Liver (tissue), 9 donors: Measurements from ENCODE around the gene C3. TPM values are rescaled to one million over a fixed set of nuclear protein-coding genes. Genes with fewer than 3 reads are reported as not detected.
A peak's percentile ranks its signal among the peaks of the same experiment; 100 is the strongest.

Experiments
- DNase-seq: peaks from one replicate; pipeline ENCODE4 v3.0.0-alpha.2; 2017; ENCODE audit warnings: low spot score
- H3K27ac ChIP-seq, 2 donors: one replicate each; pipeline ENCODE4 v1.7.0; 2013; ENCODE audit warnings: inconsistent platforms in 2 of 2, low read length in 2 of 2, control low read depth in 1 of 2, low read depth in 1 of 2, mild to moderate bottlenecking in 1 of 2
- H3K27me3 ChIP-seq, 4 donors: one replicate each; pipeline versions ENCODE4 v1.6.1 to v1.7.0; 2013; ENCODE audit warnings: low read length in 3 of 4, inconsistent platforms in 1 of 4, mild to moderate bottlenecking in 1 of 4, moderate library complexity in 1 of 4; ENCODE audit not compliant: control insufficient read depth in 4 of 4, insufficient read depth in 4 of 4
- H3K36me3 ChIP-seq, 4 donors: one replicate each; pipeline versions ENCODE4 v1.6.1 to v1.7.0; 2013; ENCODE audit warnings: low read length in 3 of 4, mild to moderate bottlenecking in 3 of 4, low read depth in 1 of 4, moderate library complexity in 1 of 4; ENCODE audit not compliant: control insufficient read depth in 4 of 4, insufficient read depth in 3 of 4
- H3K4me1 ChIP-seq, 4 donors: one replicate each; pipeline versions ENCODE4 v1.6.1 to v1.7.0; 2013; ENCODE audit warnings: low read length in 3 of 4, mild to moderate bottlenecking in 3 of 4, moderate library complexity in 1 of 4; ENCODE audit not compliant: control insufficient read depth in 4 of 4, insufficient read depth in 4 of 4
- H3K4me3 ChIP-seq, 3 donors: one replicate each; pipeline versions ENCODE4 v1.6.1 to v1.7.0; 2013; ENCODE audit warnings: low read length in 3 of 3, control low read depth in 1 of 3, low read depth in 1 of 3, mild to moderate bottlenecking in 1 of 3
- H3K9ac ChIP-seq, 2 donors: one replicate each; pipeline ENCODE4 v1.7.0; 2013; ENCODE audit warnings: low read length in 2 of 2, mild to moderate bottlenecking in 2 of 2, moderate library complexity in 2 of 2, control low read depth in 1 of 2, low read depth in 1 of 2
- H3K9me3 ChIP-seq, 4 donors: one replicate each; pipeline versions ENCODE4 v1.6.1 to v1.7.0; 2013; ENCODE audit warnings: low read length in 3 of 4; ENCODE audit not compliant: control insufficient read depth in 4 of 4
- EGR1 ChIP-seq, 2 donors: IDR thresholded peaks; 2 replicates each; pipeline ENCODE4 v1.6.1; 2016 to 2018; ENCODE audit warnings: antibody characterized with exemption in 2 of 2, low read depth in 2 of 2
- FOXA1 ChIP-seq: IDR thresholded peaks from 2 replicates; pipeline ENCODE4 v1.6.1; 2016; ENCODE audit warnings: antibody characterized with exemption
- FOXA2 ChIP-seq: IDR thresholded peaks from 2 replicates; pipeline ENCODE4 v1.6.1; 2016; ENCODE audit warnings: antibody characterized with exemption
- GABPA ChIP-seq, 2 donors: IDR thresholded peaks in 1 of 2; conservative IDR thresholded peaks in 1 of 2; 2 replicates each; pipeline ENCODE4 v1.6.1; 2016; ENCODE audit warnings: antibody characterized with exemption in 2 of 2, mild to moderate bottlenecking in 1 of 2, moderate library complexity in 1 of 2
- HNF4A ChIP-seq, 2 donors: conservative IDR thresholded peaks; 2 replicates each; pipeline ENCODE4 v1.6.1; 2016; ENCODE audit warnings: antibody characterized with exemption in 2 of 2, mild to moderate bottlenecking in 2 of 2
- HNF4G ChIP-seq: IDR thresholded peaks from 2 replicates; pipeline ENCODE4 v1.6.1; 2016; ENCODE audit warnings: antibody characterized with exemption
- JUND ChIP-seq, 2 donors: IDR thresholded peaks; 2 replicates each; pipeline ENCODE4 v1.6.1; 2016; ENCODE audit warnings: antibody characterized with exemption in 2 of 2
- NR2F2 ChIP-seq: IDR thresholded peaks from 2 replicates; pipeline ENCODE4 v1.6.1; 2016; ENCODE audit warnings: antibody characterized with exemption
- RAD21 ChIP-seq, 2 donors: IDR thresholded peaks; 2 replicates each; pipeline ENCODE4 v1.6.1; 2016; ENCODE audit warnings: antibody characterized with exemption in 2 of 2, mild to moderate bottlenecking in 2 of 2
- RXRA ChIP-seq, 2 donors: IDR thresholded peaks; 2 replicates each; pipeline ENCODE4 v1.6.1; 2017 to 2018; ENCODE audit warnings: antibody characterized with exemption in 2 of 2, mild to moderate bottlenecking in 1 of 2
- SP1 ChIP-seq: IDR thresholded peaks from 2 replicates; pipeline ENCODE4 v1.6.1; 2018; ENCODE audit warnings: antibody characterized with exemption, mild to moderate bottlenecking
- TAF1 ChIP-seq: conservative IDR thresholded peaks from 2 replicates; pipeline ENCODE4 v1.6.1; 2016; ENCODE audit warnings: antibody characterized with exemption, mild to moderate bottlenecking
- YY1 ChIP-seq: IDR thresholded peaks from 2 replicates; pipeline ENCODE4 v1.6.1; 2016; ENCODE audit warnings: antibody characterized with exemption, mild to moderate bottlenecking
- WGBS: extraction: QIAGEN DNeasy Blood & Tissue Kit; methylation state at CpG from one replicate; pipeline ENCODE4 v1.1.7; 2013; 5-methylcytosine and 5-hydroxymethylcytosine counted together
- polyA plus RNA-seq, 2 donors: library from polyadenylated mRNA; stranded (reverse) in 1 of 2; unstranded in 1 of 2; fragments of 200-250 nt in 1 of 2; fragments of >200 nt in 1 of 2; fragmentation: Nextera tagmentation in 1 of 2; extraction: Ambion mirVana in 1 of 2; gene quantifications; one replicate each; pipeline versions ENCODE4 v1.2.1 to v1.2.3, GENCODE V29; 2013 to 2015
- total RNA-seq, 2 donors: library from RNA; depleted of rRNA; stranded (reverse); fragments of >200 nt; gene quantifications; one replicate each; pipeline ENCODE4 v1.2.3, GENCODE V29; 2014
- TF ChIP-seq, protein P1 (sequence below): IDR thresholded peaks from 2 replicates; pipeline ENCODE4 v1.6.1; 2016; ENCODE audit warnings: antibody characterized with exemption, mild to moderate bottlenecking
- TF ChIP-seq, protein P2 (sequence below): IDR thresholded peaks from 2 replicates; pipeline ENCODE4 v1.6.1; 2016; ENCODE audit warnings: antibody characterized with exemption
- TF ChIP-seq, protein P3 (sequence below): fragments of 150-350 bp; IDR thresholded peaks from 2 replicates; pipeline ENCODE4 v1.5.1; 2017; ENCODE audit warnings: improper control_type of control experiment, low read depth, low read length; ENCODE audit not compliant: missing input control
- TF ChIP-seq, protein P4 (sequence below): IDR thresholded peaks from 2 replicates; pipeline ENCODE4 v1.6.1; 2016; ENCODE audit warnings: antibody characterized with exemption
- TF ChIP-seq, protein P5 (sequence below): IDR thresholded peaks from 2 replicates; pipeline ENCODE4 v1.6.1; 2016; ENCODE audit warnings: antibody characterized with exemption
- donor health status: healthy.
- donor health status: healthy.
- donor health status: healthy.
- donor health status: healthy.
- donor health status: healthy.

Gene C3
- total and polyA plus RNA-seq, 4 donors: 4,543 to 9,349 (median 8,015) TPM

DNA sequence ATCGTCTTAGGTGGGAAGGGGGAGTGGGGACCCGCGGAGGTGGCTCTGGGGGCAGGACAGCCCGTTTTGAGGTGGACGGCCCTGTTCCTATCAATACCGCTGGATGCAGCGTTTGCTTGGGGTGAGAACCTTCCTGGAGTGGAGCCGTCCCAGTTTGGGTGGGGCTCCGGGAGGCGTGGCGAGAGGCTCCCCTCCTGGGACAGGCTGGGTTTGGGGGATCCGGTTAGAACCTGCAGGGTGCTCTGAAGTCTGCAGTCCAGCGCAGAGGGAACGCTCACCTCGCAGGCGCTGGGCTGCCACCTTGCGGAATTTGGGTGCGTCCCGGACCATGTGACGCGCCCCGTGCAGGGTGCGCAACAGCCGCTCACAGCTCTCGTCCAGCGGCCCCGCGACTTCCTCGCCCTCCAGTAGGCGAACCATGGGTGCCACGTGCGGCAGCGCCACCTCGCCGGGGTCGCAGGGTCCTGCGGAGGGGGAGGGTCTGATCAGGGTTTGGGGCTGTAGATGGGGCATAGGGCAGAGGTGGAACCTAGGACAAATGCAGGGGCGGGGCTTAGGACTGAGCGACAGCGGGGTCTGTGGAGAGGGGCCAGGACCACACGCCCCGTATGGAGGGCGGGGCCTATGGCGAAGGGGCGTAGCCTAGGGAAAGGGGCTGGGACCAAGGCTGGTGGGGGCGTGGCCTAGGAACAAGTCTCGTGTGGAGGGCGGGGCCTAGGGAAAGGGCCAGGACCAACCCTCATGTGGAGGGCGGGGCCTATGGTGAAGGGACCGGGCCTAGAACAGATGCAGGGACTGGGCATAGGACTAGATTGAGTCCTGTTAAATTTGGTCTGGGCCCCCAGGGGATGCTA, 33.0 kb upstream of the C3 start:
- WGBS: 9% methylated on average over 50 of the region's 50 CpGs
- Histone ChIP-seq H3K9me3 (no peaks in the 10 kb centered on the region), H3K27ac (peak overlapping the region; percentile 83 to 86), H3K27me3 (no peaks in the 10 kb centered on the region), H3K4me3 (peak overlapping the region; percentile 11 to 84 (median 54)), H3K36me3 (peaks cover 0 to 7% (median 2%) of the 10 kb centered on the region in 4 donors), H3K4me1 (peaks cover 0 to 23% (median 13%) of the 10 kb centered on the region in 4 donors), H3K9ac (no peak overlapping the region)
- peak; percentile 82 for DNase-seq
- TF ChIP-seq, protein P1, sequence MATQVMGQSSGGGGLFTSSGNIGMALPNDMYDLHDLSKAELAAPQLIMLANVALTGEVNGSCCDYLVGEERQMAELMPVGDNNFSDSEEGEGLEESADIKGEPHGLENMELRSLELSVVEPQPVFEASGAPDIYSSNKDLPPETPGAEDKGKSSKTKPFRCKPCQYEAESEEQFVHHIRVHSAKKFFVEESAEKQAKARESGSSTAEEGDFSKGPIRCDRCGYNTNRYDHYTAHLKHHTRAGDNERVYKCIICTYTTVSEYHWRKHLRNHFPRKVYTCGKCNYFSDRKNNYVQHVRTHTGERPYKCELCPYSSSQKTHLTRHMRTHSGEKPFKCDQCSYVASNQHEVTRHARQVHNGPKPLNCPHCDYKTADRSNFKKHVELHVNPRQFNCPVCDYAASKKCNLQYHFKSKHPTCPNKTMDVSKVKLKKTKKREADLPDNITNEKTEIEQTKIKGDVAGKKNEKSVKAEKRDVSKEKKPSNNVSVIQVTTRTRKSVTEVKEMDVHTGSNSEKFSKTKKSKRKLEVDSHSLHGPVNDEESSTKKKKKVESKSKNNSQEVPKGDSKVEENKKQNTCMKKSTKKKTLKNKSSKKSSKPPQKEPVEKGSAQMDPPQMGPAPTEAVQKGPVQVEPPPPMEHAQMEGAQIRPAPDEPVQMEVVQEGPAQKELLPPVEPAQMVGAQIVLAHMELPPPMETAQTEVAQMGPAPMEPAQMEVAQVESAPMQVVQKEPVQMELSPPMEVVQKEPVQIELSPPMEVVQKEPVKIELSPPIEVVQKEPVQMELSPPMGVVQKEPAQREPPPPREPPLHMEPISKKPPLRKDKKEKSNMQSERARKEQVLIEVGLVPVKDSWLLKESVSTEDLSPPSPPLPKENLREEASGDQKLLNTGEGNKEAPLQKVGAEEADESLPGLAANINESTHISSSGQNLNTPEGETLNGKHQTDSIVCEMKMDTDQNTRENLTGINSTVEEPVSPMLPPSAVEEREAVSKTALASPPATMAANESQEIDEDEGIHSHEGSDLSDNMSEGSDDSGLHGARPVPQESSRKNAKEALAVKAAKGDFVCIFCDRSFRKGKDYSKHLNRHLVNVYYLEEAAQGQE: peak; percentile 57
- TF ChIP-seq FOXA2 (no peak), JUND (IDR thresholded peaks at IDR 0.05) (no peak), HNF4A (conservative IDR thresholded peaks at IDR 0.05) (peak; percentile 24 to 44), RAD21 (IDR thresholded peaks at IDR 0.05) (peak; percentile 75 to 76), TAF1 (no peak), GABPA (IDR thresholded peaks at IDR 0.05 in 1 of 2, conservative IDR thresholded peaks at IDR 0.05 in 1 of 2) (no peak), SP1 (peak; percentile 54), HNF4G (no peak), NR2F2 (no peak), YY1 (peak; percentile 38), FOXA1 (no peak), RXRA (IDR thresholded peaks at IDR 0.05) (peak; percentile 52 to 54), EGR1 (IDR thresholded peaks at IDR 0.05; ENCODE audit: low read depth in 2 of 2) (no peak)
- TF ChIP-seq, protein P2, sequence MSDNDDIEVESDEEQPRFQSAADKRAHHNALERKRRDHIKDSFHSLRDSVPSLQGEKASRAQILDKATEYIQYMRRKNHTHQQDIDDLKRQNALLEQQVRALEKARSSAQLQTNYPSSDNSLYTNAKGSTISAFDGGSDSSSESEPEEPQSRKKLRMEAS: peak; percentile 81
- TF ChIP-seq, protein P3, sequence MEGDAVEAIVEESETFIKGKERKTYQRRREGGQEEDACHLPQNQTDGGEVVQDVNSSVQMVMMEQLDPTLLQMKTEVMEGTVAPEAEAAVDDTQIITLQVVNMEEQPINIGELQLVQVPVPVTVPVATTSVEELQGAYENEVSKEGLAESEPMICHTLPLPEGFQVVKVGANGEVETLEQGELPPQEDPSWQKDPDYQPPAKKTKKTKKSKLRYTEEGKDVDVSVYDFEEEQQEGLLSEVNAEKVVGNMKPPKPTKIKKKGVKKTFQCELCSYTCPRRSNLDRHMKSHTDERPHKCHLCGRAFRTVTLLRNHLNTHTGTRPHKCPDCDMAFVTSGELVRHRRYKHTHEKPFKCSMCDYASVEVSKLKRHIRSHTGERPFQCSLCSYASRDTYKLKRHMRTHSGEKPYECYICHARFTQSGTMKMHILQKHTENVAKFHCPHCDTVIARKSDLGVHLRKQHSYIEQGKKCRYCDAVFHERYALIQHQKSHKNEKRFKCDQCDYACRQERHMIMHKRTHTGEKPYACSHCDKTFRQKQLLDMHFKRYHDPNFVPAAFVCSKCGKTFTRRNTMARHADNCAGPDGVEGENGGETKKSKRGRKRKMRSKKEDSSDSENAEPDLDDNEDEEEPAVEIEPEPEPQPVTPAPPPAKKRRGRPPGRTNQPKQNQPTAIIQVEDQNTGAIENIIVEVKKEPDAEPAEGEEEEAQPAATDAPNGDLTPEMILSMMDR: peak; percentile 51
- TF ChIP-seq, protein P4, sequence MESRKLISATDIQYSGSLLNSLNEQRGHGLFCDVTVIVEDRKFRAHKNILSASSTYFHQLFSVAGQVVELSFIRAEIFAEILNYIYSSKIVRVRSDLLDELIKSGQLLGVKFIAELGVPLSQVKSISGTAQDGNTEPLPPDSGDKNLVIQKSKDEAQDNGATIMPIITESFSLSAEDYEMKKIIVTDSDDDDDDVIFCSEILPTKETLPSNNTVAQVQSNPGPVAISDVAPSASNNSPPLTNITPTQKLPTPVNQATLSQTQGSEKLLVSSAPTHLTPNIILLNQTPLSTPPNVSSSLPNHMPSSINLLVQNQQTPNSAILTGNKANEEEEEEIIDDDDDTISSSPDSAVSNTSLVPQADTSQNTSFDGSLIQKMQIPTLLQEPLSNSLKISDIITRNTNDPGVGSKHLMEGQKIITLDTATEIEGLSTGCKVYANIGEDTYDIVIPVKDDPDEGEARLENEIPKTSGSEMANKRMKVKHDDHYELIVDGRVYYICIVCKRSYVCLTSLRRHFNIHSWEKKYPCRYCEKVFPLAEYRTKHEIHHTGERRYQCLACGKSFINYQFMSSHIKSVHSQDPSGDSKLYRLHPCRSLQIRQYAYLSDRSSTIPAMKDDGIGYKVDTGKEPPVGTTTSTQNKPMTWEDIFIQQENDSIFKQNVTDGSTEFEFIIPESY: peak; percentile 36
- TF ChIP-seq, protein P5, sequence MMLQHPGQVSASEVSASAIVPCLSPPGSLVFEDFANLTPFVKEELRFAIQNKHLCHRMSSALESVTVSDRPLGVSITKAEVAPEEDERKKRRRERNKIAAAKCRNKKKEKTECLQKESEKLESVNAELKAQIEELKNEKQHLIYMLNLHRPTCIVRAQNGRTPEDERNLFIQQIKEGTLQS: no peak
